ENCODE results near the gene SLC24A5.

- TF ChIP-seq CTCF (IDR thresholded peaks at IDR 0.05), result no peak
- TF ChIP-seq POLR2A (IDR thresholded peaks at IDR 0.05), result no peak
- no peak for TF ChIP-seq EP300 (IDR thresholded peaks at IDR 0.05)
Observed at GRCh38 chr15:48087844-48088243, 32.9 kb upstream of the SLC24A5 start.
